Activated naive CD4-positive, alpha-beta T cell treated with anti-CD3 and anti-CD28 coated beads, Interleukin-2, amount 50 U/mL, for 72 hours (primary cell): ENCODE data around the gene PLXNA4. TPM values are rescaled to one million over a fixed set of nuclear protein-coding genes. Genes with fewer than 3 reads are reported as not detected.

Experiments
- ATAC-seq, 2 donors: fragments of 150-1000 bp; cut with Tn5 transposase; 2 replicates each; pipeline ENCODE4 v1.10.0; 2021; ENCODE audit warnings: mild to moderate bottlenecking in 2 of 2, moderate library complexity in 2 of 2
- DNase-seq, 2 donors: peaks; one replicate each; pipeline ENCODE4 v3.0.0; 2021 to 2022; ENCODE audit warnings: low spot score in 2 of 2
- H3K27ac Mint-ChIP-seq, 2 donors: one replicate each; pipeline ENCODE4 v1.8.0; 2022; ENCODE audit warnings: mild to moderate bottlenecking in 2 of 2, mixed read lengths in 2 of 2
- H3K36me3 Mint-ChIP-seq, 2 donors: one replicate each; pipeline ENCODE4 v1.8.0; 2022; ENCODE audit warnings: mixed read lengths in 2 of 2
- H3K9me3 Mint-ChIP-seq, 2 donors: one replicate each; pipeline ENCODE4 v1.8.0; 2022; ENCODE audit warnings: mixed read lengths in 2 of 2
- total RNA-seq, 2 donors: library from RNA; stranded (reverse); gene quantifications; one replicate each; pipeline ENCODE4 v1.2.3, GENCODE V29; 2022

Gene PLXNA4
- total RNA-seq, 2 donors from 2014 or later = 0.06 to 0.41 TPM

DNA sequence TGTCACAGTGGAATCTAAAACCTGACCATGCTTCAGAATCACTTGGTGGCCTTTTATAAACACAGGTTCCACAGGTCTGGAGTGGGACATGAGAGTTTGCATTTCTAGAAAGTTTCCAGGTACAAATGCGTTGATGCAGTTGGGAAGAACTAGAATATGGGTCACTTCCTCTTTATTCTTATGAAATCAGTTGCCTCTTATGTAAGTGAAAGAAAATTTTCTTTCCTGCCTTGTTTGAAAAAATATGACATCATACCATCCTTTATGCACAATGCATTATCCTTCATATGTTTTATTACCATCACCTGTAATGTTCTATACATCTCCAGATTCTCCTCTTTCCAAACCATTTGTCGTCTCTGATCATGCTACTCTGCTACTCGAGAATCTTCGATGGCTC, 44.0 kb downstream of the PLXNA4 start:
- DNase-seq (no peak), ATAC-seq (no peak)
- Mint-ChIP-seq H3K9me3 (no peaks in the 10 kb centered on the region), H3K27ac (no peak overlapping the region), H3K36me3 (no peaks in the 10 kb centered on the region)

DNA sequence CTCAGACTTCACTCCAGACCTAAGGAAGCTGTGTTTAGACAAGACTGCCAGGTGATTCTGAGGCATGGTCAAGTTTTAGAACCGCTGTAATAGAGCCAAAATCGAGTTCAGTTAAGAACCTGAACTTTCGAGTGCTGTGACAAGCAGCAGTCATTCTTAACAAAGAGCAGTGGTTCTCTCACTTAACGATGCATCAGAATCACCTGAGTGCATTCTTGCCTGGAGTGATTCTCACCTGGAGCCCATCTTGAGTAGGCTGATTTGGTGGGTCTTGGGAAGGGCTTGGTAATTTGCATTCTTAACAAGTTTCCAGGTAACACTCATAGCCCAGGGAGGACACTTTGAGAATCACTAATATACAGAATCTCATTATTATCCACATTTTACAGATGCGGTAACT, 44.7 kb downstream of the PLXNA4 start:
- Mint-ChIP-seq H3K36me3 (no peaks in the 10 kb centered on the region), H3K9me3 (no peaks in the 10 kb centered on the region), H3K27ac (no peak overlapping the region)
- ATAC-seq (no peak), DNase-seq (no peak)

DNA sequence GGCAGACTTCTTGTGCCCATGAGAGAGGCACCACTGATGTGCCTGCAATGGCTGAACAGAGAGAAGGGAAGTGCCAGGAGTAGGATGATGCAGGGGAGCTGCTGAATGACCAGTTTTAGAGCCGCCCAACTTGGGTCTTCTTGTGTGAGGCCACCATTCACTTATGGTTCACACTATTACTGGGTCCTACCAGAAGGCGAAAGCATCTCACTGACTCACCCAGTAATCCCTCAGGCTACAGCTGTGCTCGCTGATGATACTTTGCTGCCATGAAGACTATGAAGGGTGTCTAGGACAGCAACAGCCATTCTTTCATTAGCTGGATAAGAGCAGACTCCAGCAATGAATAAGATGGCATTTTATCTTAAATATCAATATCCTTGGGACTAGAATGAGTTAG, 47.6 kb downstream of the PLXNA4 start:
- no peaks in the 10 kb centered on the region for H3K9me3 Mint-ChIP-seq
- no peak for DNase-seq
- no peak overlapping the region for H3K27ac Mint-ChIP-seq
- peak; percentile 39 to 47 for ATAC-seq
- H3K36me3 Mint-ChIP-seq = no peaks in the 10 kb centered on the region

GRCh38 chr7:132527467-132528410, 48.5 kb downstream of the PLXNA4 start:
- DNase-seq = no peak
- Mint-ChIP-seq H3K27ac (no peak overlapping the region), H3K36me3 (no peaks in the 10 kb centered on the region), H3K9me3 (no peaks in the 10 kb centered on the region)
- no peak for ATAC-seq

DNA sequence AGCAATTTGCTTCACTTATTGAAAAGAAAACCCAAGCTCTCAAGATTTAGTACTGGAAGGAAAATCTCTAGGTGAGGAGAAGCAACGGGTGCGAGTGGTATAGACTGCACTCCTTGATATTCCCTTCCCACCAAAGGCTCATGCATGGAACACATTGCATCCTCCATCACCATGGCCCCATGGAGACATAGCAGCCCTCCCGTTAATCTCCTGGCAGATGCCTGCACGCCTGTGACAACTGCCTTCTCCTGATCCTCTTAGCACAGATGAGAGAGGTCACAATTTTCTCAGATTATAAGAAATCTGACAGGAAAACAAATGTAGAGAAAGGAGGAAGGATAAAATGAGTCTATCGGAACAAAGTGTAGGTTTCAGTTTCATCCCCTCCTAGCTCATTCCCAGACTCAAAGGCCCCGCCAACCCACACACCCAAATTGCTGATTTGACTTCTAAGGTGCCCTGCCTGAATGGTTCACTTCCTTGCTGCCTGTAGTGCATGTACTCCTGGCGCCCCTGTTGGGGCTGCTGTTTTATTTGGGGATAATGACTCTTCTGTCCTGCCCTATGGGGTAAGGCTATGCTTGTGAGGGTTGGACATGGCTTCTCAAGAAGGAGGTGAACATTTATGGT, 50.0 kb downstream of the PLXNA4 start:
- H3K9me3 Mint-ChIP-seq = no peaks in the 10 kb centered on the region
- DNase-seq (peak in 1 of 2 donors; percentile 21), ATAC-seq (peak; percentile 73 to 89)
- H3K36me3 Mint-ChIP-seq = no peaks in the 10 kb centered on the region
- no peak overlapping the region for H3K27ac Mint-ChIP-seq

DNA sequence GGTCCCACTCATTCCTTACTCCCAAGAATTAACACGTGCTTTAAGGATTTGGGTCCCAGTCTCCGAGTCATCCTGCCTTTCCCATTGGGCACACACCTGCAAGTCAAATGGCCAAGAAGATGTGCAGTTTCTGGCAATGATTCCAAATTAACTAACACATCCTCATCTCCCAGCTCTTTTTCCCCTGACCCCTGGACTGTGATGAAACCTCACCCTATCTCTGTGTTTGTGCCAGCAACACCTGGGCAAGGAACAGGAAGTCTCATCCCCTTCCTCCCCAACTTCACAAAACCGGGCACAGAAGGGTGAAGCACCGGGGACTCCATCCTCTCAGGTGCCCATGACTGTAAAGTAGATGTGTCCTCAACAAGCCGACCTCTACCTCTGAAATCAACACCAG, 54.8 kb downstream of the PLXNA4 start:
- Mint-ChIP-seq H3K27ac (no peak overlapping the region), H3K36me3 (no peaks in the 10 kb centered on the region), H3K9me3 (no peaks in the 10 kb centered on the region)
- ATAC-seq (no peak), DNase-seq (no peak)

- Mint-ChIP-seq H3K36me3 (no peaks in the 10 kb centered on the region), H3K9me3 (no peaks in the 10 kb centered on the region), H3K27ac (no peak overlapping the region)
- ATAC-seq (no peak), DNase-seq (no peak)
These were observed 55.5 kb downstream of the PLXNA4 start for GRCh38 chr7:132520591-132521280.

- no peak overlapping the region for H3K27ac Mint-ChIP-seq
- no peaks in the 10 kb centered on the region for H3K36me3 Mint-ChIP-seq
- H3K9me3 Mint-ChIP-seq = no peaks in the 10 kb centered on the region
- ATAC-seq = peak in 1 of 2 donors; percentile 53
- DNase-seq = no peak
These were observed 56.3 kb downstream of the PLXNA4 start for GRCh38 chr7:132519936-132520335.

DNA sequence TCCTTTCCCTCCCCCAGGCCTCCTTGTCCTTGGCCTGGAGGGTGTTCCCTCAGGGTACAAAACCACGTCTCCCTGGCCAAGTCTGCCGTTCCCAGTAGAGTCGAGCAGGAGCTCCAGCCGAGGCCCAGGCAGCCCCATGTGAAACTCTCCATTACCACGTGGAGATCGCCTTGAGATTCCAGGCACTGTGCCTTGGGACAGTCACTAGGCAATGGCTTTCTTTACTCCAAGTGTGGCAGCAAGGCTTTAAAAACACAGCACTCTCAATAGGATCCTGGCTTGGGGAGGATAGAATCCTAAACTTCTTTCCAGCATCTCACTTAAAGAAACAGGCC, 57.5 kb downstream of the PLXNA4 start:
- no peak for ATAC-seq
- DNase-seq = no peak
- Mint-ChIP-seq H3K9me3 (no peaks in the 10 kb centered on the region), H3K27ac (no peak overlapping the region), H3K36me3 (no peaks in the 10 kb centered on the region)

DNA sequence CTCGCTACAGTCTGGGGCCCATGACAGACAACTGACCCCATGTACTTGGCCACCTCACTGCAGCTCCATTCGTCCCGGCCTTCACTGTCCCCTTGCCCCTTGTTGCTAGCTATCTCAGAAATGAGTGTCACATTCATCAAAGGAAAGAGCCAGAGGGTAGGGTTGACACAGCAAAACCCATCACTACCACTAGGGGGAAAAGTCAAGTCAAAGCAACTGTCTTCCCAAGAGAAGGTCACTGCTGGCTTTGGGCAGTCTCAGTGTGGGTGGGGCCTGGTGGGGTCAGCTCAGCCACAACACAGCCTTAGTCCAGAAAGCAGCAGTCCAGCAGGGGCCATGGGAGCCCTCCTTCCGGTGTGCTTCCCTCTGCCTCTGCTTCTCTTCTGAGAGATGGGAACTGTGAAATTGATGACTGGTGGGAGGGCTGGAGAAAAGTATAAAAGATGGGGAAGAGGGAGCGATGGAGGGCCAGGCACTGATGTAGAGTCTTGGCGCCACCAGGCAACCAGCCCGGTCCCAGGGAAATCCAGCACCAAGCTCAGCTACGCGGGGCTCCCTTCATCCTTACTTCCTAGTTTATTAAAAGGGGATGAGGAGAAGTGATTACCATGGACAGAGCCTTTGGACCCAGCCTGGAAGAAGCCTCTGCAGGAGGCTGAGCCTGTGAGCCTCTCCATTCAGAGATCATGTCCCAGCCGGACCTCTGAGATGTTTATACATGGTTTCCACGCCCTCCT, 58.0 kb downstream of the PLXNA4 start:
- peak; percentile 41 to 50 for ATAC-seq
- Mint-ChIP-seq H3K27ac (no peak overlapping the region), H3K36me3 (no peaks in the 10 kb centered on the region), H3K9me3 (no peaks in the 10 kb centered on the region)
- DNase-seq = peak in 1 of 2 donors; percentile 11

DNA sequence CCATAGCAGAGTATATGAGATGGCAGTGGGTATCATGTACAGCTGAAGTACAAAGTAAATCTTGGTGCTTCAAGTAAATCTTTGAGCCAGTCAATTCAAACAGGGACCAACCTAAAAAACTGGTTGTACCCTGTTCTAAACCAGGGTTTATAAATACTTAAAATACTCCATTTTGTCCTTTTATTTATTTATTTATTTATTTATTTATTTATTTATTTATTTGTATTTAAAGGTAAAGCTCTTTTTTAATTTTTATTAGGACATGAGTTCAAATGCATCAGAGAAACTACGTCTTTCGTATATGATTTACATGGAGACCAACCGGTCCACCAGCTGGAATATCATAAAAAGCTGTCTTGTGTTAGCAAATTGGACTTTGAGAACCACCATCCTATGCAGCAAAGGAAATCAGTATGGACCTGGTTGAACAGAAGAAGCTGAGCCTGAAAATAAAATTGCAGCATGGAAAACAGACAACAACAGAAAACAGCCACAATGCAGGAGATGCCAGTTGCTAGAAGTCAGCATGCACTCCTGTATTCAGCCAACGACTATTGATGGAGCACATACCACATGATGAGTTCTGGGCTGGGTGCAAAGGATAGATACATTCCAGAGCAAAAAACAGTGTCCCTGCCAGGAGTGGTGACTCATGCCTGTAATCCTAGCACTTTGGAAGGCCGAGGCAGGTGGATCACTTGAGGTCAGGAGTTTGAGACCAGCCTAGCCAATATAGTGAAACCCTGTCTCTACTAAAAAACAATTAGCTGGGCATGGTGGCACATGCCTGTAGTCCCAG, 60.0 kb downstream of the PLXNA4 start:
- H3K27ac Mint-ChIP-seq = no peak overlapping the region
- H3K9me3 Mint-ChIP-seq = no peaks in the 10 kb centered on the region
- no peaks in the 10 kb centered on the region for H3K36me3 Mint-ChIP-seq
- no peak for DNase-seq
- ATAC-seq = no peak

GRCh38 chr7:132515181-132515580, 61.1 kb downstream of the PLXNA4 start:
- H3K36me3 Mint-ChIP-seq = no peaks in the 10 kb centered on the region
- no peak for DNase-seq
- no peak for ATAC-seq
- no peaks in the 10 kb centered on the region for H3K9me3 Mint-ChIP-seq
- no peak overlapping the region for H3K27ac Mint-ChIP-seq

DNA sequence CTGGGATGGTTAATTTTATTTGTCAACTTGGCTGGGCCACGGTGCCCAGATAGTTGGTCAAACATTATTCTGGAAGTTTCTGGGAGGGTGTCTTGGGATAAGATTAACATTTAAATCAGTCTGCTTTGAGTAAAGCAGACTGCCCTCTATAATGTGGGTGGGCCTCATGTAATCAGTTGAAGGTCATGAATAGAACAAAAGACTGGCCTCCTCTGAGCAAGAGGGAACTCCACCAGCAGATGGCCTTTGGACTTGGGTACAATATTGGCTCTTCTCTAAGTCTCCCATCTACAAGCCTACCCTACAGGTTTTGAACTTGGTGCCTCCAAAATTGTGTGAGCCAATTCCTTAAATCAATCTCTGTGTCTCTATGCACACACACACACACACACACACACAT, 61.8 kb downstream of the PLXNA4 start:
- Mint-ChIP-seq H3K27ac (no peak overlapping the region), H3K9me3 (no peaks in the 10 kb centered on the region), H3K36me3 (no peaks in the 10 kb centered on the region)
- ATAC-seq (no peak), DNase-seq (no peak)

DNA sequence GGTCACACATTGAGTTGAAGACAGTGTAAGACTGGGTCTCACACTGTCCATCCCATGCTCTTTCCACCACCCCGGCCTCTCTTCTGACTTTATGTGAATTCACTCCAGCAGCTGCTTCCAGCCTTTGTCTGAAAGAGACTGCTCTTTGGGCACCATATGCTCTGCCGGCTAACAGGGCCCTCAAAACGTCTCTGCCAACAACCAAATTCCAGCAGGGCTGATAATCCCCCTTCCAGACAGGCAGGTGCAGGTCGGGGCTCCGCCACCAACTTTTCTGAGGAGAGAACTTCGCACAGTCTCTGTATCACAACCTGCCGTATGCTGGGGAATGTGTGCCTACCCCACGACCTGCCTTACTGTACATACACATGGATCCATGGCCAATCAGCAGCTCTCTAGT, 64.3 kb downstream of the PLXNA4 start:
- DNase-seq = no peak
- Mint-ChIP-seq H3K27ac (no peak overlapping the region), H3K36me3 (no peaks in the 10 kb centered on the region), H3K9me3 (no peaks in the 10 kb centered on the region)
- ATAC-seq = no peak

DNA sequence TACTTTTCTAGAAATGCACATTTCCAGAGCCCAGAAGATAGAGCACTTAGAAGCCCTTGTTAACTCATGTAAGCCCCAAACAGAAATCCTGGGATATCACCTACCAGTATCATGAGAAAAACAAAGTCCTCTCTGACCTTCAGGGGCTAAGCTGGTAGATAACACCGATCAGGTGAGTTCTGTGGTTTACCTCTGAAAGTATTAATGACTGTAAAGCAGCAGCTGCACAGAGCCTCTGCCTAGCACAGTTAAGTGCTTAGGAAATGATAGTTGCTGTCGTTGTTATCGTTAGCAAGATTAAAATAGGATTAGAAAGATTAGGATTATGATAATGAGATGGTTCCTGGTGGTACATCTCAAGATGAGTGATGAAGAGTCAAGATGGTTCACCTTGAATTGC, 64.9 kb downstream of the PLXNA4 start:
- Mint-ChIP-seq H3K36me3 (no peaks in the 10 kb centered on the region), H3K27ac (no peak overlapping the region), H3K9me3 (no peaks in the 10 kb centered on the region)
- ATAC-seq (peak in 1 of 2 donors; percentile 48), DNase-seq (no peak)

DNA sequence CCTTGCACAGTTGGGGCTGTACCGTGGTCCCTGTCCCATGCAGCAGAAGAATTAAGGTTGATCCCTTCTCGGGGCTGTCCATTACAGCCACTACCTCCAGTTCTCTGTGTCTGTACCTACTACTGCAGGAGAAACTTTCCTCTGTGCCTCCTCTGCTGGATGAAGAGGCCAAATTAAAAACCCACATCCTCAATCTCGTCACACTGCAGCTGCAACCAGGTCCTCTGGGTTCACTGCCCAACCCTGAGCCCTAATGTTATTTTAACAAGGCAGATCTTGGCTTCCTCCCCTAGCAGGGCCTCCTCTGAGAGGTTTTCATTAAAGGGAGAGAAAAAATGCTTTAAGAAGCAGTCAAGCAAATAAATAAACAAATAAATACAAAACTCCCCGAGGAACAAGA, 66.6 kb downstream of the PLXNA4 start:
- ATAC-seq (no peak), DNase-seq (no peak)
- Mint-ChIP-seq H3K36me3 (no peaks in the 10 kb centered on the region), H3K9me3 (no peaks in the 10 kb centered on the region), H3K27ac (no peak overlapping the region)
